H9 (cell line): ENCODE results near the gene ZBTB47. TPM values are rescaled to one million over a fixed set of nuclear protein-coding genes. Genes with fewer than 3 reads are reported as not detected.

ENCODE experiments used
- DNase-seq: peaks from one replicate; pipeline ENCODE4 v3.0.0-alpha.2; 2017
- H2AFZ ChIP-seq: one replicate; pipeline ENCODE4 v1.6.1; 2013; ENCODE audit warnings: mild to moderate bottlenecking, low read length, control low read depth, moderate library complexity
- H2AK5ac ChIP-seq: 2 replicates; pipeline ENCODE4 v1.6.1; 2013; ENCODE audit warnings: low read length, control low read depth, mixed read lengths; ENCODE audit not compliant: insufficient read length
- H2BK120ac ChIP-seq: one replicate; pipeline ENCODE4 v1.6.1; 2013; ENCODE audit warnings: low read depth, mild to moderate bottlenecking, low read length, control low read depth, inconsistent platforms; ENCODE audit not compliant: poor library complexity, severe bottlenecking
- H2BK12ac ChIP-seq: 2 replicates; pipeline ENCODE4 v1.6.1; 2013; ENCODE audit warnings: low read length, control low read depth, mixed read lengths, low read depth; ENCODE audit not compliant: insufficient read length
- H2BK15ac ChIP-seq: 2 replicates; pipeline ENCODE4 v1.6.1; 2013; ENCODE audit warnings: low read depth, low read length, control low read depth
- H2BK20ac ChIP-seq: one replicate; pipeline ENCODE4 v1.6.1; 2013; ENCODE audit warnings: low read depth, mild to moderate bottlenecking, low read length, control low read depth, inconsistent platforms; ENCODE audit not compliant: poor library complexity, severe bottlenecking
- H2BK5ac ChIP-seq: 2 replicates; pipeline ENCODE4 v1.6.1; 2013; ENCODE audit warnings: low read length, control low read depth, mixed read lengths; ENCODE audit not compliant: insufficient read length
- H3K14ac ChIP-seq: 2 replicates; pipeline ENCODE4 v1.6.1; 2013; ENCODE audit warnings: low read length, control low read depth; ENCODE audit not compliant: insufficient read depth
- H3K18ac ChIP-seq: 2 replicates; pipeline ENCODE4 v1.6.1; 2013; ENCODE audit warnings: low read depth, mild to moderate bottlenecking, mixed read lengths, low read length, control low read depth; ENCODE audit not compliant: insufficient read length
- H3K23ac ChIP-seq: 2 replicates; pipeline ENCODE4 v1.6.1; 2013; ENCODE audit warnings: low read length, control low read depth, mixed read lengths, low read depth; ENCODE audit not compliant: insufficient read length
- H3K23me2 ChIP-seq: 2 replicates; pipeline ENCODE4 v1.6.1; 2013; ENCODE audit warnings: low read depth, mild to moderate bottlenecking, mixed read lengths, low read length, control low read depth; ENCODE audit not compliant: insufficient read length, poor library complexity, severe bottlenecking
- H3K27ac ChIP-seq: 2 replicates; pipeline ENCODE4 v1.5.1; 2013; ENCODE audit warnings: low read length, control low read depth, mixed read lengths, low read depth; ENCODE audit not compliant: insufficient read length
- H3K27me3 ChIP-seq: 2 replicates; pipeline ENCODE4 v1.6.1; 2013; ENCODE audit warnings: low read length, control low read depth, inconsistent platforms; ENCODE audit not compliant: insufficient read depth
- H3K4ac ChIP-seq: 2 replicates; pipeline ENCODE4 v1.6.1; 2013; ENCODE audit warnings: low read depth, mild to moderate bottlenecking, control low read depth, inconsistent platforms, low read length, moderate library complexity
- H3K4me1 ChIP-seq: 2 replicates; pipeline ENCODE4 v1.6.1; 2013; ENCODE audit warnings: low read length, control low read depth, inconsistent platforms; ENCODE audit not compliant: insufficient read depth
- H3K4me2 ChIP-seq: 2 replicates; pipeline ENCODE4 v1.6.1; 2013; ENCODE audit warnings: low read length, control low read depth, mixed read lengths; ENCODE audit not compliant: insufficient read length, insufficient read depth
- H3K56ac ChIP-seq: 2 replicates; pipeline ENCODE4 v1.6.1; 2013; ENCODE audit warnings: low read depth, mild to moderate bottlenecking, mixed read lengths, low read length, control low read depth; ENCODE audit not compliant: insufficient read length
- H3K79me1 ChIP-seq: 2 replicates; pipeline ENCODE4 v1.6.1; 2013; ENCODE audit warnings: low read depth, mild to moderate bottlenecking, moderate library complexity, low read length, control low read depth, inconsistent platforms; ENCODE audit not compliant: insufficient read depth, poor library complexity, severe bottlenecking
- H3K79me2 ChIP-seq: 2 replicates; pipeline ENCODE4 v1.6.1; 2013; ENCODE audit warnings: low read length, control low read depth, inconsistent platforms; ENCODE audit not compliant: insufficient read depth
- H3K9ac ChIP-seq: 2 replicates; pipeline ENCODE4 v1.6.1; 2013; ENCODE audit warnings: low read length, control low read depth, mixed read lengths; ENCODE audit not compliant: insufficient read length; ENCODE audit errors: extremely low read depth
- H3K9me3 ChIP-seq: one replicate; pipeline ENCODE4 v1.6.1; 2013; ENCODE audit warnings: low read depth, low read length, inconsistent platforms; ENCODE audit not compliant: control insufficient read depth
- H3T11ph ChIP-seq: one replicate; pipeline ENCODE4 v1.6.1; 2013; ENCODE audit warnings: mild to moderate bottlenecking, low read length, control low read depth, inconsistent platforms
- H4K20me1 ChIP-seq: one replicate; pipeline ENCODE4 v1.6.1; 2013; ENCODE audit not compliant: control insufficient read depth, insufficient read length, insufficient read depth
- H4K5ac ChIP-seq: 2 replicates; pipeline ENCODE4 v1.6.1; 2013; ENCODE audit warnings: low read depth, mild to moderate bottlenecking, mixed read lengths, low read length, control low read depth; ENCODE audit not compliant: insufficient read length
- H4K8ac ChIP-seq: replicated peaks from 2 replicates; pipeline ENCODE4 v1.6.1; 2013; ENCODE audit warnings: low read length, control low read depth, mixed read lengths, low read depth; ENCODE audit not compliant: insufficient read length
- H4K91ac ChIP-seq: 2 replicates; pipeline ENCODE4 v1.6.1; 2013; ENCODE audit warnings: low read depth, mild to moderate bottlenecking, moderate library complexity, mixed read lengths, low read length, control low read depth; ENCODE audit not compliant: insufficient read length
- H3K27ac Mint-ChIP-seq, 3 experiments: 2 replicates in 2 of 3; 3 replicates in 1 of 3; pipeline ENCODE4 v1.8.0; 2020 to 2021; ENCODE audit warnings: mixed read lengths in 3 of 3, mild to moderate bottlenecking in 1 of 3, moderate library complexity in 1 of 3
- H3K27me3 Mint-ChIP-seq: 2 replicates; pipeline ENCODE4 v1.8.0; 2021; ENCODE audit warnings: low read depth, mild to moderate bottlenecking, moderate library complexity, mixed read lengths
- H3K36me3 Mint-ChIP-seq, 3 experiments: 2 replicates in 2 of 3; 3 replicates in 1 of 3; pipeline ENCODE4 v1.8.0; 2020 to 2021; ENCODE audit warnings: low read depth in 3 of 3, mixed read lengths in 3 of 3; ENCODE audit not compliant: insufficient read depth in 1 of 3
- H3K4me1 Mint-ChIP-seq, 2 experiments: 2 replicates each; pipeline ENCODE4 v1.8.0; 2020; ENCODE audit warnings: mixed read lengths in 2 of 2
- H3K4me3 Mint-ChIP-seq, 2 experiments: 2 replicates in 1 of 2; 3 replicates in 1 of 2; pipeline ENCODE4 v1.8.0; 2020 to 2021; ENCODE audit warnings: mild to moderate bottlenecking in 2 of 2, mixed read lengths in 2 of 2, moderate library complexity in 1 of 2
- H3K9me3 Mint-ChIP-seq, 2 experiments: 2 replicates in 1 of 2; 3 replicates in 1 of 2; pipeline ENCODE4 v1.8.0; 2020; ENCODE audit warnings: mild to moderate bottlenecking in 2 of 2, mixed read lengths in 2 of 2, moderate library complexity in 1 of 2
- CTCF ChIP-seq: fragments of 200-600 bp; sonication (generic); conservative IDR thresholded peaks from 3 replicates; pipeline ENCODE4 v1.8.0; 2021; ENCODE audit warnings: antibody characterized with exemption, mild to moderate bottlenecking
- WGBS: extraction: QIAGEN DNeasy Blood & Tissue Kit; methylation state at CpG from one replicate; pipeline ENCODE4 v1.1.7; 2013; ENCODE audit warnings: missing lambda C conversion rate, low lambda C conversion rate, mixed read lengths; ENCODE audit not compliant: insufficient read length; ENCODE audit errors: extremely low coverage; 5-methylcytosine and 5-hydroxymethylcytosine counted together
- total RNA-seq: library from RNA; stranded (reverse); gene quantifications from 2 replicates; pipeline ENCODE4 v1.2.1, GENCODE V29; 2021

The ZBTB47 gene
- total RNA-seq, 1 experiment from 2014 or later: 3.6 TPM

GRCh38 chr3:42657675-42658074, 4.2 kb downstream of the ZBTB47 start:
- H3K27me3 Mint-ChIP-seq: no peaks in the 10 kb centered on the region
- H3K9me3 Mint-ChIP-seq: no peaks in the 10 kb centered on the region
- Histone ChIP-seq H2BK5ac (no peak overlapping the region), H3K27ac (no peak overlapping the region), H3K4me1 (peaks cover 6% of the 10 kb centered on the region; the same call in 1 of the 2 replicates), H4K5ac (no peak overlapping the region), H3K27me3 (no peaks in the 10 kb centered on the region), H2BK20ac (no peak overlapping the region), H3K18ac (no peak overlapping the region), H3K56ac (no peak overlapping the region), H2AK5ac (no peak overlapping the region), H2AFZ (no peak overlapping the region), H3K79me1 (no peaks in the 10 kb centered on the region), H3K4me2 (no peak overlapping the region), H3K9ac (no peak overlapping the region), H4K20me1 (no peaks in the 10 kb centered on the region), H3K14ac (no peak overlapping the region; the same call in 1 of the 2 replicates), H3K9me3 (no peaks in the 10 kb centered on the region), H4K91ac (no peak overlapping the region), H4K8ac (no peak overlapping the region), H2BK15ac (no peak overlapping the region), H3K23me2 (no peaks in the 10 kb centered on the region), H2BK12ac (no peak overlapping the region), H3T11ph (no peak overlapping the region), H2BK120ac (no peak overlapping the region), H3K23ac (no peak overlapping the region), H3K4ac (no peak overlapping the region), H3K79me2 (no peaks in the 10 kb centered on the region)
- no CpG with 5 or more reads among the region's 4 CpGs for WGBS
- no peak for TF ChIP-seq CTCF
- no peak for DNase-seq
- H3K27ac Mint-ChIP-seq: peak overlapping the region in 2 of 3 experiments; percentile 65 to 72; a peak in 3 of 7 replicates
- peaks cover 14 to 33% of the 10 kb centered on the region in 2 experiments for H3K4me1 Mint-ChIP-seq
- H3K4me3 Mint-ChIP-seq: no peak overlapping the region
- peaks cover 3 to 21% (median 8%) of the 10 kb centered on the region in 3 experiments for H3K36me3 Mint-ChIP-seq
